Fibroblast of skin of left biceps (primary cell): Measurements from ENCODE around the gene MPP4.
"Not testable (repeated sequence)": the region's sequence is repeated elsewhere in the genome, so short reads cannot be mapped to it uniquely, and the experiment has no call there.

Source experiments
- DNase-seq, 2 experiments: peaks; one replicate each; pipeline ENCODE4 v3.0.0-alpha.2; 2013; ENCODE audit warnings: low read depth in 2 of 2

Gene MPP4

DNA sequence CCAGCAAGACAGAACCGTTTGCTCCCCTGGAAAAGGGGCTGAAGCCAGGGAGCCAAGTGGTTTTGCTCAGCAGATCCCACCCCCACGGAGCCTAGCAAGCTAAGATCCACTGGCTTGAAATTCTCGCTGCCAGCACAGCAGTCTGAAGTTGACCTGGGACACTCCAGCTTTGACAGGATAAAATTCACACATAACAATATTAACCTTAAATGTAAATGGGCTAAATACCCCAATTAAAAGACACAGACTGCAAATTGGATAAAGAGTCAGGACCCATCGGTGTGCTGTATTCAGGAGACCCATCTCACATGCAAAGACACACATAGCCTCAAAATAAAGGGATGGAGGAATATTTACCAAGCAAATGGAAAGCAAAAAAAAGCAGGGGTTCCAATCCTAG lies 27.2 kb downstream of the MPP4 start:
- not testable (repeated sequence) for DNase-seq

DNA sequence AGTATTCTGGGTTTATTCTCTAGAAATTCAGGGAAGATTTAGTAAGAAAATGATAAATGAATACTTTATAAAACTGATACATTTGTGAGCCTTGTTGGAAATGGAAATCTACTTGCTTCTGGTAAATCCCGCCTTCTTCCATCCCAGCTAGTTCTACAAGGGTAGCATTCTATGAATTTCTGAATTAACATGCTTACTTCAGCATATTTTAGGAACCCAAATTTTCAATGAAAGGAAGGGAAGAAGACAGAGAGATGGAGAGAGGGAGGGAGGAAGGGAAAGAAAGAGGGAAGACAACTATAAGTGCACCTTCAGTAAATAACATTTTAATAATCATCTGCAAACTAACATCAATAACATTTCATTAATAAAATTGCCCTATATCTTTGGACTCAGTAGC lies 28.6 kb downstream of the MPP4 start:
- no peak for DNase-seq

DNA sequence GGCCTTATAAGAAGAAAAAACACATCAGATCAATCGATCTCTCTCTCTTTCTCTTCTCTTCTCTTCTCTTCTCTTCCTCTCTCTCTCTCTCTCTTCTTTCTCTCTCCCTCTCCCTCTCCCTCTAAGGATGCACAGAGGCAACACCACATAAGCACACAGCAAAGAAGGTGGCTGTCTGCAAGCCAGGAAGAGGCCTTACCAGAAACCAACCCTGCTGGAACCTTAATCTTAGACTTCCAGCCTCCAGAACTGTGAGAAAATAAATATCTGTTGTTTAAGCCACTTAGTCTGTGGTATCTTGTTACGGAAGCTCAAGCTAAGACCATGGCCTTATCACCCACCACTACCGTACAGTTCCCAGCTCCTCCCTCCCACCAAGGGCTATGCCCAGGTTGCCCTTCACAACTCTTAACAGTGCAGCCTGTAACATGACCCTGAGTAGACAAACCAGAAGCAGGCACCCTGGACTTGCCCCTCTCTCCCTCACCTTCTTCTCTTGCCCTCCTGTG lies 30.0 kb downstream of the MPP4 start:
- no peak for DNase-seq

- DNase-seq, result no peak
Measured at GRCh38 chr2:201664334-201664733, 34.1 kb downstream of the MPP4 start.

GRCh38 chr2:201661366-201661765 lies 37.1 kb downstream of the MPP4 start:
- no peak for DNase-seq

GRCh38 chr2:201660293-201660895 lies 38.0 kb downstream of the MPP4 start:
- no peak for DNase-seq

DNA sequence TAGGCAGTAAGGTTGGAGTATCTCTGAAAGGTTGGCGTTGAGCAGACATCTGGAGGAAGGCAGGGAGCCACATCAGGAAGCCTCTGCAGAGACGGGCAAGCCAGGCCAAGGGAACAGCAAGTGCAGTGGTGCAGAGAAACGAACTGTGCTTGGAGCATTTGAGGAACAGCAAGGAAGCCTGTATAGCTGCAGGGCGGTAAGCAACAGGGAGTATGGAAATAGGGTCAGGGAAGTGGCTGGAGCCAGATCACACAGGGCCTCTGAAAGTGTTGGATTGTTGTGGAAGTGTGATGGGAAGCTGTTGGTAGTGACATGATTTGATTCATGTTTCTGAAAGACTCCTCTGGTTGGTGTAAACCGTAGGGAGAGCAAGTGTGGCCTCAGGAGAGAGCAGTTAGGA lies 41.7 kb downstream of the MPP4 start:
- DNase-seq, result no peak

GRCh38 chr2:201656102-201656501 lies 42.3 kb downstream of the MPP4 start:
- DNase-seq, result no peak

DNA sequence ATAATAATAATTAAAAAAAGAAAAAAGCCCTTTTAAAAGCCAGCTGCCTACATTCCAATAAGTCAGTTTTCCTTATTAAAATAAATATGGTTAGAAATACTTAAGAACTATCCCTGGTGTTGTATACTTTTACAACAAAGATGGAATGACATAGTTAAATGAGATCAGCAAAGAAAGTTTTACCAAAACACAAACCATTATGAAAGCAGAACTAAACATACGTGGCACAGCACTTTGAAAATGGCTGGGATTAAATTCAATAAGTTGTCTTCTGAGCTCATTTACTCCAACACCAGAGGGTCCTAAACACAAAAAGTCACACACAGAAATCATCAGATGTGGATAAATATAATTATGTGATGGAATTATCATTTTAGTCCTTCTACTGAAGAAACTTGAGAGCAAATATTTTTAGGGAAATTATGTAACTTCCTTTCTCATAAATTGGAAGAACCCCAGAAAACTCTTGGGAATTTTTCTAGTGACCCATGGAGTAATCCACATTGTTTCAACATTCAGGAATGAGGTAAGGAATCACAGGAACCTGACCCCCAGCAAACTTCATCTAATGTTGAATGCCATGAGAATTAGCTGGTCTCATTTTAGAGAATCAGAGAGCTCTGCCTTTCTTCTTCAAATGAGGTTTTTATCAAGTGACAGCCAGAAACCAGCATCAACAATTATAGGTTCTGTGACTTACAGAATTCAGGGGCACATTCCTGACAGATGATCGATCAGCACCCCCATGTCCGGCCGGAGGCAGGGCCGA lies 43.6 kb downstream of the MPP4 start:
- DNase-seq, result peak; percentile 88 to 90

DNA sequence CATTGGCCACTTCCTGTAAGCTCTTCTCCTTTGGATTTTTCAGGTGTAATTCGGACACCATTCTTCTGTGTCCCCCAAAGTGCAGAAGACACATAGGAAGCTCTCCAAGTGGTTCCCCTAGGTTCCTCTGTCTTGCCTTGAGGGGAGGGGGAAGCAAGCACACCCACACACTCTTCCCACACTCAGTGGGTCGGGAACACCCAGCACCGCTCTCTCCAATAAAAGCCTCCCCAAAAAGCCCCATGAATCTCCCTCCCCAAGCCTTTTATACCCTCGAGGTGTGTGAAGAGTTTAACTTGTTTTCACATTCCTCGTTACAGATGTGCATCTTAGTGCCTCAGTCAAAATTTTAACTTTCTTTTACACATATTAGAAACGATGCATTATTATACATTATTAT lies 45.2 kb downstream of the MPP4 start:
- no peak for DNase-seq

DNA sequence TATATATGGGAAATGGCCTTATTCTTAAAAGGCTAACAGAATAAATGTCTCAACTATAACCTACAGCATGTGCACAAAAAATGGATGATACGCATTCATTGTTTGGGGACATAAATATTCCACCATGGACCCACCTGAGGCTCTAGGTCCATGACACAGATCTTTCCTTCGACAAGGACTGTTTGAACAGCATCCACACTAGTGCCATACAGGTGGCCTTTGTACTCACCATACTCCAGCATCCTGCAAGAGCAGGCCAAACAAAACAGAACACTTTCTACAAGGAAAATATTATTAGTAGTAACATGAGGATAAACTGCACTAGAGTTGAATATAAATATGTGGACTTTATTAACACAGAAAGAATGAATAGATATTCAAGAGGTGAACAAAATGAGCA lies 49.0 kb downstream of the MPP4 start:
- no peak for DNase-seq

GRCh38 chr2:201647431-201647830 lies 51.0 kb downstream of the MPP4 start:
- DNase-seq, result no peak

DNA sequence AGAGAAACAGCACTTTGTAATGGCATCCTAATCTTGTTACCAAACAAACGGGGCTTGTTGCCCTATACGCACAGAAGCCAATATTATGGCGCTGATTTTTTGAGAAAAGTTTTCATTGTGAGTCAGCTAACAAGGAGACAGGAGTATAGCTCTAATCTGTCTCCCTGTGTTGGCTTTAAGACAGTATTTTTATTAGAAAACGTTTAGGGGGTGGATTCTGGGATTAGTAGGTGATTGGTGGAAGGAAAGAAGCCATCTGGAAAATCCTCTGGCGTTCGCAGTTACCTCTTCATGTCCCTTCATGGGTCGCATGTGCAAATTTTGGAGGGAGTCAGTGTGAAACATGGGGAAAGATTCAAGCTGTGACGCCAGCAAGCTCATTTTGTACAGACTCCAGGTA lies 54.4 kb downstream of the MPP4 start:
- DNase-seq, result no peak

- no peak for DNase-seq
Measured at GRCh38 chr2:201643216-201643890, 55.1 kb downstream of the MPP4 start, which contains the start of gene TMEM237. TSS of gene TMEM237 (minus strand) at chr2:201643503. CDS start at chr2:201643400, 103 bp downstream.

- DNase-seq, result peak in 1 of 2 experiments; percentile 64
Measured at GRCh38 chr2:201642579-201643215, 55.7 kb downstream of the MPP4 start.

GRCh38 chr2:201642086-201642578 lies 56.3 kb downstream of the MPP4 start:
- DNase-seq, result peak in 1 of 2 experiments; percentile 53

- no peak for DNase-seq
Measured at GRCh38 chr2:201639205-201639604, 59.2 kb downstream of the MPP4 start.

DNA sequence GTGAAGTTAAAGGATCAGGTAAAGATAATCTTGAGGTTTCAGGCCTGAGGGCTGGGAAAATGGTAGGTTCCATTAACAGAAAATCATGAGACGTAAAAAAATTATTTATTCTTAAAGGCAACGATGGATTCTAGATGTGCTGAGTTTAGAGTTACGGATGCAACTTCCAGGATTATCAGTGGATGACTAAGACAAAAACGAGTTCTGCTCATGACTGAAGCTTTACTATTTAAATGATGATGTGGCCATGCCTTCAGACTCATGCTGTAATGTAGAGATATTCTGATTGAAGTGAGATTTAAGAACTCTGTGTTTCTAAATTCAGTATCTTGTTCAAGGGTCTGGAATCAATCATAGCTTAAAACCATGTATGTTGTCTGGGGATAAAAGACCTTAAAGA lies 60.1 kb downstream of the MPP4 start:
- no peak for DNase-seq

- no peak for DNase-seq
Measured at GRCh38 chr2:201633661-201634249, 64.7 kb downstream of the MPP4 start.

DNA sequence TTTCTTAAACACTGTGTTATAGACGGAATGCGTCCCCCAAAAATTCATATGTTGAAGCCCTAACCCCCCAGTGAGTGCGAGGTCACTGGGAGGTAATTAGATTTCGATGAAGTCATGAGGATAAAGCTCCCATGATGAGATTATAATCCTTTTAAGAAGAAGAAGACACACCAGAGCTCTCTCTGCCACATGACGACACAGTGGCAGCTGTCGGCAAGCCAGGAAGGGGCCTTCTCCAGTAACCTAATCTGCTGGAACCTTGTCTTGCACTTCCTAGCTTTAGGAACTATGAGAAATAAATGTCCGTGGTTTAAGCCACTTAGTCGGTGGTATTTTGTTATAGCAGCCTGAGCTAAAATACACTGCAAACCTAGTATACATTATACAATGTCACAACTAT lies 67.4 kb downstream of the MPP4 start:
- no peak for DNase-seq

DNA sequence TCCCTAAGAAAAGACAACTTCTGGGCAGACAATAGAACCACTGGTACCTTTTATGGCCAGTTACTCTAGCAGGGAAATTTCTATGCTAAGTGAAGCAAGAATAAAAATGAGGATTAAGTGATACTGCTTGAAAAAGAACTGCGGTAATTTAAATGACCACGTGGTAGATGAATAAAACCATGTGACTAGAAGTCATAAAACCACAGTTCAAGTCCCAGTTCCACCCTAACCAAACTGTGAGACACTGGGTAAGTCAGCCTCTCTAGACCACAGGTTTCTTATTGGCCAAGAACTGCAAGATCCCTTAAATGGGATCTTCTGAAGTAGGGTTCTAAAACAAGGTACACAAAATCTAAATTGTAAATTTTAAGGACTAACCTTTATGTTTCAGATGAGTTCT lies 67.9 kb downstream of the MPP4 start:
- DNase-seq, result no peak

DNA sequence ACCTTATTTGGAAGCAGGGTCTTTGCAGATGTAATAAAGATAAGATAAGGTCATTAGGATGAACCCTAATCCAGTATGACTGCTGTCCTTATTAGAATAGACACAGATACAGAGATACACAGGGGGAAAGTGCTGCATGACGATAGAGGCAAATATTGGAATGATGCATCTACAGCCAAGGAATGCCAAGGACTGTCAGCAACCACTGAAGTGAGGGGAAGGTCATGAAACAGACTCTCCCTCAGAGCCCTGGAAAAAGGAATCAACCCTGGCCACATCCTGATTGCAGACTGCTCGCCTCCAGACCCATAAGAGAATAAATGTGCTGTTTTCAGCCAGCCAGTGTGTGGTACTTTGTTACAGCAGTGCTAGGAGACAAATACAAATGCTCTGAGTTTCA lies 69.9 kb downstream of the MPP4 start:
- DNase-seq, result no peak
